GM19035 (cell line): ENCODE measurements around the gene KREMEN2.
A peak's percentile ranks its signal among the peaks of the same experiment; 100 is the strongest.

Experiments used
- ATAC-seq: cut with Tn5 transposase; IDR thresholded peaks from one replicate; pipeline ENCODE4 v1.9.1; 2021; ENCODE audit not compliant: unreplicated experiment

The KREMEN2 gene

DNA sequence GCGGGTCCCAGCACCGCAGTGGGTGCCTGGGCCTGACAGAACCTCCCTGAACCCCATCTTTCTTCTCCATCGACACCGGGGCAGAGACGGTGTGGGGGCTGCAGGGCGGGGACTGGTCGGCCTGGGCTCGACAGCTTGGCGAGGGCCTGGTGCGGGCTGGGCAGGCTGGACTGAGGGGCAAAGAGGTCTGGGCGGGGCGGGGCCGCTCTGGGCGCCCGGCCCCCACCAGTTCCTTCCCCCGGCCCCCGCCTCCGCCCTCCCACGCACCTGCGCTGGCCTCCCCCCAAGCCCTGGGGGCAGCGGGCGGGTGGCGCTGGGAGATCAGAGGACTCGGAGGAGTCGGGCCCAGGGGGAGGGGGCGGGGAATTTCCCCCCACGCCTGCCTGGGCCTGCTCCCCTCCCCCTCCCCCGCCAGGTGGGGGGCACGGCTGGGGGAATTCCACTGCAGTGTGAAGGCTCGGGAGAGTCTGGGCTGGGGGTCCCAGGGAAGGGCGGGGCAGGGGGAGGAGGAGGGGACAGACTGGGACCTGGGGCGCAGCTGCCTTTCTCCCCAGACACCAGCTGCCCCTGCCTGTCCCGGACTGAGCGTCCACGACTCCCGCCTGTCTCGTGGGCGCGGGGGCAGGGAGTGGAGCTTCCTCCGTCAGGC is 877 bp upstream of the KREMEN2 start:
- ATAC-seq, result no peak

DNA sequence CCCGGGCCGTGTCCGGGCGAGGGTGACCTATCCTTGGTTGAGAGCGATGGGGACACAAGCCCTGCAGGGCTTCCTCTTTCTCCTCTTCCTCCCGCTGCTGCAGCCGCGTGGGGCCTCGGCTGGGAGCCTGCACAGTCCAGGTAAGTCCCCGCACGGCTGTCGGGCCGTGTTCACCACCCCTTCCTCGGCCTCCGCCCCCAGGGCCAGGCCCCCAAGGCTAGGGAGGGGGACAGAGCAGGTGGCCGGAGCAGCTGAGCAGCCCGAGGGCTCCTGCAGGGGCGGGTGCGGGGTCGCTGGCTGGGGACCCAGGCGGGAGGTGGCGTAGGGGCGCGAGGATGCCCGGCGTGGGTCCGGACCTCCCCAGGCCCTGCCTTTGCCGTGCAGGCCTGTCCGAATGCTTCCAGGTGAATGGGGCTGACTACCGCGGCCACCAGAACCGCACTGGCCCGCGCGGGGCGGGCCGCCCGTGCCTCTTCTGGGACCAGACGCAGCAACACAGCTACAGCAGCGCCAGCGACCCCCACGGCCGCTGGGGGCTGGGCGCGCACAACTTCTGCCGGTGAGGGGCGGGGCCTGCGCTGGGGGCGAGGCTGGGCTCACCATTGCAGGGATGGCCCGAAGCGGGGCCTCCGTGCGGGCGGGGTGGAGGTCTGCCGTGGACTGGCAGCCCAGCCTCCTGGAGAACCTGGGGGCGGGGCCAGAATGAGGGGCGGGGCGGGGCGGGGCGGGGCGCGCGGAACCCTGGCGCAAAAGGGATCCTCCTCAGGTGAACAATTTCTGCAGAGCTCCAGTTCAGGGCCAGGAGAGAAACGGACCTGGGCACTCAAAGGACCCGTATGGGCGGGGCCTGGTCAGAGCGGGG is 631 bp downstream of the KREMEN2 start:
- ATAC-seq, result no peak

- ATAC-seq, result no peak
These were observed 2.1 kb downstream of the KREMEN2 start for GRCh38 chr16:2966043-2966807.

DNA sequence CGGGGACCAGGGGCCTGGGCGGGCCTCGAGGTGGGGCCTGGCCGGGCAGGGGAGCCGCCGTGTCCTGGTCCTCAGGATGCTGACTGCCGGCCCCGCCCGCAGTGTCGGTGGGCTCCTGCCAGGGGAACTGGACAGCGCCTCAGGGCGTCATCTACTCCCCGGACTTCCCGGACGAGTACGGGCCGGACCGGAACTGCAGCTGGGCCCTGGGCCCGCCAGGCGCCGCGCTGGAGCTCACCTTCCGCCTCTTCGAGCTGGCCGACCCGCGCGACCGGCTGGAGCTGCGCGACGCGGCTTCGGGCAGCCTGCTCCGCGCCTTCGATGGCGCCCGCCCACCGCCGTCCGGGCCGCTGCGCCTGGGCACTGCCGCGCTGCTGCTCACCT is 2.7 kb downstream of the KREMEN2 start:
- ATAC-seq, result no peak

DNA sequence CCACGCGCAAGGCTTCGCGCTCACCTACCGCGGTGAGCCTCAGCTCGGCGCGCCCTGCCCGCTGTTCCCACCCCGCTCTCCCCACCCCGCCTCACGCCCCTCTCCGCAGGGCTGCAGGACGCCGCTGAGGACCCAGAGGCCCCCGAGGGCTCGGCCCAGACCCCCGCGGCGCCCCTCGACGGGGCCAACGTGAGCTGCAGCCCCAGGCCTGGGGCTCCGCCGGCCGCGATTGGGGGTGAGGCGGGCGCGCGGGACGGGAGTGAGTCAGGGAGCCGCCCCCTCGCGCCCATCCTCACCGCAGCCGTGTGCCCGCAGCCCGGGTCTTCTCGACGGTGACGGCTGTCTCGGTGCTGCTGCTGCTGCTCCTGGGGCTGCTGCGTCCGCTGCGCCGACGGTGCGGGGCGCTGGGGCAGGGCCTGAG is 3.1 kb downstream of the KREMEN2 start:
- ATAC-seq, result no peak

GRCh38 chr16:2967721-2968161 is 3.7 kb downstream of the KREMEN2 start:
- no peak for ATAC-seq

GRCh38 chr16:2968368-2968737 is 4.3 kb downstream of the KREMEN2 start:
- ATAC-seq, result no peak

- ATAC-seq, result peak; percentile 68
These were observed 4.9 kb downstream of the KREMEN2 start, which contains the start of gene PAQR4 for GRCh38 chr16:2968738-2969544. PAQR4 (plus strand) TSS chr16:2969348; CDS start chr16:2969675, 327 bp downstream.

GRCh38 chr16:2969545-2970521 is 5.8 kb downstream of the KREMEN2 start:
- peak; percentile 40 for ATAC-seq

GRCh38 chr16:2970563-2970962 is 6.5 kb downstream of the KREMEN2 start:
- no peak for ATAC-seq

DNA sequence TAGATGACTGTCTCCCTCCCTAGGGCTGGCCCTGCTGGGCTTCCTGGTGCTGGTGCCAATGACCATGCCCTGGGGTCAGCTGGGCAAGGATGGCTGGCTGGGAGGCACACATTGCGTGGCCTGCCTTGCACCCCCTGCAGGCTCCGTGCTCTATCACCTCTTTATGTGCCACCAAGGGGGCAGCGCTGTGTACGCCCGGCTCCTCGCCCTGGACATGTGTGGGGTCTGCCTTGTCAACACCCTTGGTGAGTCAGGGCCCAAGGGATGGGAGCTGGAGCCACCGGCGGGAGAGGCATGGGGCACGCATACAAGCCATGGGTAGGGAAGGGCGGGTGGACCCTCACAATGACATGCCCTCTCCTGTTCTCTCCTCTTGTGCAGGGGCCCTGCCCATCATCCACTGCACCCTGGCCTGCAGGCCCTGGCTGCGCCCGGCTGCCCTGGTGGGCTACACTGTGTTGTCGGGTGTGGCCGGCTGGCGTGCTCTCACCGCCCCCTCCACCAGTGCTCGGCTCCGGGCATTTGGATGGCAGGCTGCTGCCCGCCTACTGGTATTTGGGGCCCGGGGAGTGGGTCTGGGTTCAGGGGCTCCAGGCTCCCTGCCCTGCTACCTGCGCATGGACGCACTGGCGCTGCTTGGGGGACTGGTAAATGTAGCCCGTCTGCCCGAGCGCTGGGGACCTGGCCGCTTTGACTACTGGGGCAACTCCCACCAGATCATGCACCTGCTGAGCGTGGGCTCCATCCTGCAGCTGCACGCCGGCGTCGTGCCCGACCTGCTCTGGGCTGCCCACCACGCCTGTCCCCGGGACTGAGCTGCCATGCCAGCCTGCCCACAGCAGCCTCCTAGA is 7.3 kb downstream of the KREMEN2 start:
- ATAC-seq, result no peak

DNA sequence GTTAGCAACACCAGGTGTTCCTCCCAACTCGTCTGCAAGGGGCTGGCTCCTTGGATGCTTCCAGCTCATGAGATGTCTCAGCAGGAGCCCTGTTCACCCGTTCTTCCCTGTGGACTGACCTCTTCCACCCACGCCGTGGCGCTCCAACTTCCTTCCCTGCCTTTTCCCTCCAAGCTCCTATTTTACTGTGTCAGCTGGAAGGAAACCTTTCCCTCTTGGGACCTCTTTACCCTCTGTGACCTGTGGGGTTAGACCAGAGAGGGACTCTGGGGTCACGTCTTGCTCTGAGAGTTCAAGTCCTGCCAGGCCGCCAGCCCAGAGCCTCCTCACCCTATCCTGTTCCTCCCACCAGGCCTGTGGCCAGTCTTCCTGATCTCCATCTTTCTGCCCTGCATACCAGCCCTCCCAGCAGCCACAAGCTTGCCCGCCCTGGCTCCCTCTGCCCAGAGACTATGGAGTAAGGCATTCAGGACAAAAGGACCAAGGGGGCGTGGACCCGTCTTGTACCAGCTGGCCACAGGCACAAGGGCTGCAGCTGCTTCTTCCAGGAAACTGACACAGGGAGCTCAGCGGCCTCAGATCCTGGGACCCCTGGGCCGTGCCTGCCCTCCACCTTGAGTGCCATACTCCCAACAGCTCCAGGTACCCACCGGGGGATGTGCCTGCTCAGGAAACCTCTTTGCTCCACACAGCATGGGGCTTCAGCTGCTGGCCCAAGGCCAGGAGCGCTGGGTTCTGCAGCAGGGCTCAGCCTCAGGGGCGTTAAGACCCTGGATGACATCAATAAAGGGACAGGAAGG is 8.1 kb downstream of the KREMEN2 start:
- ATAC-seq, result no peak

- ATAC-seq, result no peak
These were observed 9.0 kb downstream of the KREMEN2 start for GRCh38 chr16:2973093-2973492.

DNA sequence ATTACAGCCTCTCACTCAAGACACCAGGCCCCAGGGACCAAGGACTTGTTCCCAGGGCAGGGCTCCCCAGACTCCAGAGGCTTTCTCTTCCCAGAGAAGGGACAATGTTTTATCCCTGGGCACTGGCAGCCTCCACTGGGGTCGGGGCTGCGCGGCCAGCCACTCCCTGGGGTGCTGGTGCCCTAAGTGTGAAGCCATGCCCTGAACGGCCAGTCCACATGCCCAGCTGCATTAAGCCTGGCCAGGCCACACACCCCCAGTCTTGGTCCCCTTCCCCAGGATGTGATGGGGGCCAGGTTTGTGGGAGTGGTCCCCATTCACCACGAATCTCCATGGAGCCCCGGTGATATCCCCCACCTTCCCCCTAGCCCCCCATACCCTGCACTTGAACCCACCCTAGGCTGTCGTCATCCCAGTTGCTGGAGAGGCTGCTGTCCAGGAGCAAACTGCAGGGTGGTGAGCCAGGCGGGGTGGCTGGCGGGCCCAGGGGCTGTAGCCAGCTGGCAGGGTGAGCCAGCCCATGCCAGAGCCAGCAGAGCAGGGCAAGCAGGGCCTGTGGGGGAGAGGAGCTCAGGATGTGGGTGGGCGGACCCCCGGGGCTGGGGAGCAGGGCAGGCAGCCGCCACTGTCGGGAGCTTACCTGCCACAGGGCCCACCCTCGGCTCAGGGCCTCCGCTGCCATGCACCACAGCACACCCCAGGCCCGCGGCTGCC is 9.7 kb downstream of the KREMEN2 start:
- ATAC-seq, result no peak

DNA sequence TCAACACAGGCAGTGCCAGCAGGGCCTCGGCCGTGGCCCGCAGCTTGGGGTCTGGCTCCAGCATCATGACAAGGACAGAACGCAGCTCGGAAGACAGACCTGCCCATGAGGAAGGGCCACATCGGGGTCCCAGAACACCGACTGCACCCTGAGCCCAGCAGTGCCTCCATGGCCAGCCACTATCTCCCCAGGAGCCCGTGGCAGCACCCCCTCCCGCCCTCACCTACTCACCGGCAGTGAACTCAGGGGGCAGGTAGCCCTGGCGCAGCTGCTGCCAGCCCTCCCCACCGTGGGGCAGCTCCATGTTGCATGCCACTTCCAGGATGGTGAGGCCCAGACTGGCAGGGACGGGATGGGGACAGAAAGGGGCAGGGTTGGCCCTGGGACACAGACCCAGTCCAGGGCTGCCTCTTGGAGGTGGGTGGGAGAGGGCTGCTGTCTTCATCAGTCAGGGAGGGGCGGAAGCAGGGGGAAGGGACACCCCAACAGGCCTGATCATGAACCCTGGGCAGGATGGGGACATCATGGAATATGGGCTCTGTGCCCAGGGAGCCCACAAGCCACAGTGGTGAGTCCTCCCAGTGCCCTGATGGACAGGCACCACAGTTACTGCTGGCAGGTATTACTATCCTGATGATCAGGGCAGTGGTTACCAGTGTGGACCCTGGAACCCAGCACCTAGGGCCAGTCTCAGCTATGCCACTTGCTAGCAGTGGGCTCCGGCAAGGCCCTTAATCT is 10.4 kb downstream of the KREMEN2 start:
- ATAC-seq, result no peak

GRCh38 chr16:2975161-2975795 is 11.2 kb downstream of the KREMEN2 start:
- no peak for ATAC-seq
